ENCODE results near the gene HOMER2. TPM values are rescaled to one million over a fixed set of nuclear protein-coding genes. Genes with fewer than 3 reads are reported as not detected.

The HOMER2 gene
- total RNA-seq, 1 experiment from 2014 or later: 14.2 TPM

DNA sequence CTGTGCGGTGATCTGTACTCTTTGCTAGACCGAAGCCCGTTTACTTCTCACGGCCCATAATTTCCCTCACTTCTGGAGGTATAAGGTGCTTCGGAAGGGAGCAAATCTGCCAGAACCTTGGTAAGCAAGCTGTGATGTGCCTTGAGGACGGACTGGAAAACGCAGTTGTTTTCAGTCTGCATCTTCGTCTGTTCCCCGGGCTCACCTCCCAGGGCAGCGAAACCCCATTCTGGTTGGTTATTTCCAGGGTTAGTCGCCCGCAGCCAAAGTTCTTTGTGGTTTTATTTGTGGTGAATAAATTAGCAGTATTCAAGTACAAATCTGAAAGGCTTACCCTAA is 33.9 kb upstream of the HOMER2 start:
- H3K27ac Mint-ChIP-seq: peak overlapping the region in 1 of 3 experiments; percentile 65; a peak in 1 of 7 replicates
- WGBS (ENCODE audit: extremely low coverage, insufficient read length, low lambda C conversion rate): no CpG with 5 or more reads among the region's 12 CpGs

More for the DNA sequence above, 33.9 kb upstream of the HOMER2 start:
- H3K27me3 Mint-ChIP-seq (ENCODE audit: low read depth): peaks cover 20% of the 10 kb centered on the region
- H3K4me1 Mint-ChIP-seq: peaks cover 6 to 13% of the 10 kb centered on the region in 2 experiments; a peak in 2 of 4 replicates
- no peak overlapping the region for H2BK20ac ChIP-seq (ENCODE audit: low read depth, low read length, poor library complexity, severe bottlenecking)
- no peak overlapping the region for H3T11ph ChIP-seq (ENCODE audit: low read length)
- H4K5ac ChIP-seq (ENCODE audit: insufficient read length, low read depth, low read length): no peak overlapping the region
- no peak overlapping the region for H4K8ac ChIP-seq (replicated peaks; ENCODE audit: insufficient read length, low read depth, low read length)
- peaks cover 10% of the 10 kb centered on the region for H3K23me2 ChIP-seq (ENCODE audit: insufficient read length, low read depth, low read length, poor library complexity, severe bottlenecking)
- H3K36me3 Mint-ChIP-seq (ENCODE audit: insufficient read depth in 1 of 3, low read depth in 3 of 3): peaks cover 6 to 36% (median 33%) of the 10 kb centered on the region in 3 experiments; a peak in 6 of 7 replicates
- H3K56ac ChIP-seq (ENCODE audit: insufficient read length, low read depth, low read length): no peak overlapping the region
- peaks cover 8% of the 10 kb centered on the region for H3K79me1 ChIP-seq (ENCODE audit: insufficient read depth, low read depth, low read length, poor library complexity, severe bottlenecking)
- H4K91ac ChIP-seq (ENCODE audit: insufficient read length, low read depth, low read length): no peak overlapping the region
- H3K27me3 ChIP-seq (ENCODE audit: insufficient read depth, low read length): 0 out of 2 replicates have a peak, but pooled peaks cover 3% of the 10 kb centered on the region
- H3K9me3 ChIP-seq (ENCODE audit: control insufficient read depth, low read depth, low read length): no peaks in the 10 kb centered on the region
- no peaks in the 10 kb centered on the region; the same call in 1 of the 2 replicates for H3K4me1 ChIP-seq (ENCODE audit: insufficient read depth, low read length)
- peak overlapping the region; percentile 93 for H3K4me2 ChIP-seq (ENCODE audit: insufficient read depth, insufficient read length, low read length)
- H2BK5ac ChIP-seq (ENCODE audit: insufficient read length, low read length): no peak overlapping the region
- no peaks in the 10 kb centered on the region for H4K20me1 ChIP-seq (ENCODE audit: control insufficient read depth, insufficient read depth, insufficient read length)
- TF ChIP-seq, protein P1, sequence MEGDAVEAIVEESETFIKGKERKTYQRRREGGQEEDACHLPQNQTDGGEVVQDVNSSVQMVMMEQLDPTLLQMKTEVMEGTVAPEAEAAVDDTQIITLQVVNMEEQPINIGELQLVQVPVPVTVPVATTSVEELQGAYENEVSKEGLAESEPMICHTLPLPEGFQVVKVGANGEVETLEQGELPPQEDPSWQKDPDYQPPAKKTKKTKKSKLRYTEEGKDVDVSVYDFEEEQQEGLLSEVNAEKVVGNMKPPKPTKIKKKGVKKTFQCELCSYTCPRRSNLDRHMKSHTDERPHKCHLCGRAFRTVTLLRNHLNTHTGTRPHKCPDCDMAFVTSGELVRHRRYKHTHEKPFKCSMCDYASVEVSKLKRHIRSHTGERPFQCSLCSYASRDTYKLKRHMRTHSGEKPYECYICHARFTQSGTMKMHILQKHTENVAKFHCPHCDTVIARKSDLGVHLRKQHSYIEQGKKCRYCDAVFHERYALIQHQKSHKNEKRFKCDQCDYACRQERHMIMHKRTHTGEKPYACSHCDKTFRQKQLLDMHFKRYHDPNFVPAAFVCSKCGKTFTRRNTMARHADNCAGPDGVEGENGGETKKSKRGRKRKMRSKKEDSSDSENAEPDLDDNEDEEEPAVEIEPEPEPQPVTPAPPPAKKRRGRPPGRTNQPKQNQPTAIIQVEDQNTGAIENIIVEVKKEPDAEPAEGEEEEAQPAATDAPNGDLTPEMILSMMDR (conservative IDR thresholded peaks at IDR 0.05): no peak
- peak overlapping the region; percentile 28 for H3K18ac ChIP-seq (ENCODE audit: insufficient read length, low read depth, low read length)
- peak overlapping the region; percentile 97 for H3K9ac ChIP-seq (ENCODE audit: extremely low read depth, insufficient read length, low read length)
- peaks cover 0 to 5% of the 10 kb centered on the region in 2 experiments; a peak in 2 of 5 replicates for H3K9me3 Mint-ChIP-seq
- no peak for DNase-seq
- no peaks in the 10 kb centered on the region; the same call in 1 of the 2 replicates for H3K79me2 ChIP-seq (ENCODE audit: insufficient read depth, low read length)
- no peak overlapping the region for H2BK15ac ChIP-seq (ENCODE audit: low read depth, low read length)
- no peak overlapping the region for H2BK120ac ChIP-seq (ENCODE audit: low read depth, low read length, poor library complexity, severe bottlenecking)
- H3K4me3 Mint-ChIP-seq: peak overlapping the region; percentile 95 to 97
- H2AFZ ChIP-seq (ENCODE audit: low read length): peak overlapping the region; percentile 95
- no peak overlapping the region for H3K14ac ChIP-seq (ENCODE audit: insufficient read depth, low read length)
- H2AK5ac ChIP-seq (ENCODE audit: insufficient read length, low read length): no peak overlapping the region
- no peak overlapping the region for H2BK12ac ChIP-seq (ENCODE audit: insufficient read length, low read depth, low read length)
- H3K27ac ChIP-seq (ENCODE audit: insufficient read length, low read depth, low read length): no peak overlapping the region
- no peak overlapping the region for H3K23ac ChIP-seq (ENCODE audit: insufficient read length, low read depth, low read length)
- no peak overlapping the region for H3K4ac ChIP-seq (ENCODE audit: low read depth, low read length)

Measured in H9 (cell line).